Type B pancreatic cell (in vitro differentiated cells): ENCODE results near the gene RERE. TPM values are rescaled to one million over a fixed set of nuclear protein-coding genes. Genes with fewer than 3 reads are reported as not detected.
A peak's percentile ranks its signal among the peaks of the same experiment; 100 is the strongest.
"Not testable (repeated sequence)": the region's sequence is repeated elsewhere in the genome, so short reads cannot be mapped to it uniquely, and the experiment has no call there.

Source experiments
- DNase-seq: peaks from one replicate; pipeline ENCODE4 v3.0.0; 2021; ENCODE audit warnings: mixed read lengths; ENCODE audit not compliant: unreplicated experiment; ENCODE audit errors: extremely low spot score
- H3K27ac Mint-ChIP-seq: 2 replicates; pipeline ENCODE4 v1.8.0; 2021; ENCODE audit warnings: mild to moderate bottlenecking, mixed read lengths
- H3K27me3 Mint-ChIP-seq: 2 replicates; pipeline ENCODE4 v1.8.0; 2021; ENCODE audit warnings: mixed read lengths
- H3K36me3 Mint-ChIP-seq: 2 replicates; pipeline ENCODE4 v1.8.0; 2021; ENCODE audit warnings: mixed read lengths
- H3K4me1 Mint-ChIP-seq: one replicate; pipeline ENCODE4 v1.8.0; 2021; ENCODE audit warnings: mixed read lengths; ENCODE audit not compliant: unreplicated experiment
- H3K4me3 Mint-ChIP-seq: 2 replicates; pipeline ENCODE4 v1.8.0; 2021; ENCODE audit warnings: mild to moderate bottlenecking, mixed read lengths
- H3K9me3 Mint-ChIP-seq: 2 replicates; pipeline ENCODE4 v1.8.0; 2021; ENCODE audit warnings: mixed read lengths
- total RNA-seq: library from RNA; stranded (reverse); gene quantifications from 2 replicates; pipeline ENCODE4 v1.2.1, GENCODE V29; 2021; ENCODE audit warnings: low replicate concordance
- TF ChIP-seq, protein P1 (sequence below): fragments of 200-600 bp; sonication (generic); conservative IDR thresholded peaks from 2 replicates; pipeline ENCODE4 v1.5.0; 2021; ENCODE audit warnings: antibody characterized with exemption, mild to moderate bottlenecking

The RERE gene
- total RNA-seq, 1 donor from 2014 or later = 141 TPM

GRCh38 chr1:8595941-8596340 lies 221.5 kb downstream of the RERE start:
- no peaks in the 10 kb centered on the region for H3K27me3 Mint-ChIP-seq
- no peak for DNase-seq
- peaks cover 20% of the 10 kb centered on the region for H3K36me3 Mint-ChIP-seq
- peaks cover 39% of the 10 kb centered on the region for H3K4me1 Mint-ChIP-seq
- TF ChIP-seq, protein P1, sequence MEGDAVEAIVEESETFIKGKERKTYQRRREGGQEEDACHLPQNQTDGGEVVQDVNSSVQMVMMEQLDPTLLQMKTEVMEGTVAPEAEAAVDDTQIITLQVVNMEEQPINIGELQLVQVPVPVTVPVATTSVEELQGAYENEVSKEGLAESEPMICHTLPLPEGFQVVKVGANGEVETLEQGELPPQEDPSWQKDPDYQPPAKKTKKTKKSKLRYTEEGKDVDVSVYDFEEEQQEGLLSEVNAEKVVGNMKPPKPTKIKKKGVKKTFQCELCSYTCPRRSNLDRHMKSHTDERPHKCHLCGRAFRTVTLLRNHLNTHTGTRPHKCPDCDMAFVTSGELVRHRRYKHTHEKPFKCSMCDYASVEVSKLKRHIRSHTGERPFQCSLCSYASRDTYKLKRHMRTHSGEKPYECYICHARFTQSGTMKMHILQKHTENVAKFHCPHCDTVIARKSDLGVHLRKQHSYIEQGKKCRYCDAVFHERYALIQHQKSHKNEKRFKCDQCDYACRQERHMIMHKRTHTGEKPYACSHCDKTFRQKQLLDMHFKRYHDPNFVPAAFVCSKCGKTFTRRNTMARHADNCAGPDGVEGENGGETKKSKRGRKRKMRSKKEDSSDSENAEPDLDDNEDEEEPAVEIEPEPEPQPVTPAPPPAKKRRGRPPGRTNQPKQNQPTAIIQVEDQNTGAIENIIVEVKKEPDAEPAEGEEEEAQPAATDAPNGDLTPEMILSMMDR = no peak
- no peak overlapping the region for H3K4me3 Mint-ChIP-seq
- no peaks in the 10 kb centered on the region for H3K9me3 Mint-ChIP-seq
- H3K27ac Mint-ChIP-seq = no peak overlapping the region

GRCh38 chr1:8595332-8595731 lies 222.1 kb downstream of the RERE start:
- H3K9me3 Mint-ChIP-seq = no peaks in the 10 kb centered on the region
- TF ChIP-seq, protein P1 = no peak
- no peaks in the 10 kb centered on the region for H3K27me3 Mint-ChIP-seq
- DNase-seq = no peak
- H3K27ac Mint-ChIP-seq = no peak overlapping the region
- H3K4me3 Mint-ChIP-seq = no peak overlapping the region
- H3K4me1 Mint-ChIP-seq = peaks cover 42% of the 10 kb centered on the region
- H3K36me3 Mint-ChIP-seq = peaks cover 20% of the 10 kb centered on the region

GRCh38 chr1:8593292-8593691 lies 224.1 kb downstream of the RERE start:
- not testable (repeated sequence) for DNase-seq, H3K9me3 Mint-ChIP-seq, H3K27me3 Mint-ChIP-seq, H3K27ac Mint-ChIP-seq, H3K4me3 Mint-ChIP-seq
- Mint-ChIP-seq H3K4me1 (peaks cover 38% of the 10 kb centered on the region), H3K36me3 (peaks cover 28% of the 10 kb centered on the region)

DNA sequence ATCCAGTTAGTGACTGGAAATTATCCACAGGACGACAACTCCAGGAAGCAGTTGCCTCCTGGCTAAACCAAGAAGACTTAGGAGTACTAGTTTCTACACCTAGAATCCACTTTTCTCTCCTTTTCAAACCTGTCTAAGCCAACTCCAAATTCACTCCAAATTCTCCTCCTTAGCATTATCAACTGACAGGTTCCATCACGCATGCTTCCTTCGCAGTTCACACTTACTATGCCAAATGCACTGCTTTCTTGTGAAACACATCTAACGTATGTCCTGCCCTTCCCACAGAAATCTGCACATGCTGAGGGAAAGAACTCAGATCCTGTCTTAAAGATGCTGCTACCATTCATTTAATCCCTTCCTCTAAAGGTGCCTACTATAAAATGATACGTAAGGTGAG lies 225.9 kb downstream of the RERE start:
- peaks cover 45% of the 10 kb centered on the region for H3K4me1 Mint-ChIP-seq
- TF ChIP-seq, protein P1 = no peak

GRCh38 chr1:8590721-8591351 lies 226.6 kb downstream of the RERE start:
- Mint-ChIP-seq H3K36me3 (peaks cover 28% of the 10 kb centered on the region), H3K4me1 (peaks cover 46% of the 10 kb centered on the region)

More for the DNA sequence above, 225.9 kb downstream of the RERE start:
- peak overlapping the region; percentile 22 for H3K27ac Mint-ChIP-seq
- no peak for DNase-seq
- H3K27me3 Mint-ChIP-seq = no peaks in the 10 kb centered on the region
- no peak overlapping the region for H3K4me3 Mint-ChIP-seq
- H3K9me3 Mint-ChIP-seq = no peaks in the 10 kb centered on the region
- peaks cover 28% of the 10 kb centered on the region for H3K36me3 Mint-ChIP-seq

GRCh38 chr1:8589571-8589970 lies 227.9 kb downstream of the RERE start:
- TF ChIP-seq, protein P1 = no peak
- Mint-ChIP-seq H3K4me3 (no peak overlapping the region), H3K27ac (peak overlapping the region; percentile 18), H3K27me3 (no peaks in the 10 kb centered on the region), H3K4me1 (peaks cover 47% of the 10 kb centered on the region), H3K36me3 (peaks cover 28% of the 10 kb centered on the region), H3K9me3 (no peaks in the 10 kb centered on the region)
- no peak for DNase-seq

More at GRCh38 chr1:8590721-8591351, 226.6 kb downstream of the RERE start:
- Mint-ChIP-seq H3K9me3 (no peaks in the 10 kb centered on the region), H3K27ac (no peak overlapping the region), H3K4me3 (no peak overlapping the region), H3K27me3 (no peaks in the 10 kb centered on the region)
- DNase-seq = no peak
- TF ChIP-seq, protein P1 = no peak
